ENCODE results near the gene TRPM2. TPM values are rescaled to one million over a fixed set of nuclear protein-coding genes. Genes with fewer than 3 reads are reported as not detected.

TRPM2 gene
- total and polyA plus RNA-seq, 2 of the 13 experiments (the other 11 are each of a cell fraction or from before 2014, with no cell fraction given): 0.07 to 0.20 TPM

DNA sequence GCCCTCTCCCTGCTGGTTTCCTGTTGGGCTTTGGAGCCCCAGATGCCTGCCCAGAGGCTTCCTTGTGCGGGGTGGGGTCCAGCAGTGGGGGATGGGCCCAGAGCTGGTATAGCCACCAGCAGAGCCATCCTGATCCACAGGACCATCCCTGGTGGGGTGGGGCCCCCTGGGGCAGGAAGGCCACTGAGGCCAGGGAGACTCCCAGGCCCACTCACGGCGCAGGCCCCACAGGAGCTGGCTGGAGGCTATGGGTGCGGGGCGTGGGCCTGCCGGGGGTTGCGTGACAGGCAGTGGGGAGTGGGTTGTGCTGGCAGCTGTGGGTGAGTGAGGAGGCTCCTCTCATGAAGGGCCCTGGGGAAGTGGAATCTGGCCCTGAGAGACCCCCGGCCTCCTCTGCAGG is 107.6 kb downstream of the TRPM2 start:
- H3K27ac ChIP-seq (ENCODE audit: extremely low read length, insufficient read depth, low read length): no peak overlapping the region
- WGBS (ENCODE audit: low lambda C conversion rate): 100% methylated on average over 1 of the region's 8 CpGs
- no peak for FAIRE-seq
- no peak for TF ChIP-seq JARID2 (CRISPR knock-in tag; IDR thresholded peaks at IDR 0.05; ENCODE audit: insufficient replicate concordance)
- peak; percentile 47 for TF ChIP-seq AGO2 (optimal IDR thresholded peaks at IDR 0.05; ENCODE audit: low read depth, low read length)
- peak; percentile 60 for TF ChIP-seq RBFOX2 (IDR thresholded peaks at IDR 0.05; ENCODE audit: low read depth, low read length)
- no peak for TF ChIP-seq SOX13 (IDR thresholded peaks at IDR 0.05)
- no peak for TF ChIP-seq SOX13 (CRISPR knock-in tag; conservative IDR thresholded peaks at IDR 0.05 in 1 of 2, IDR thresholded peaks at IDR 0.05 in 1 of 2)
- TF ChIP-seq PREB (CRISPR knock-in tag; IDR thresholded peaks at IDR 0.05): no peak
- 0 out of 2 replicates have a peak, but pooled peaks have one; percentile 2 for TF ChIP-seq PHF8 (CRISPR knock-in tag; IDR thresholded peaks at IDR 0.05)
- 0 out of 2 replicates have a peak, but pooled peaks have one; percentile 5 for TF ChIP-seq KDM2A (CRISPR knock-in tag; IDR thresholded peaks at IDR 0.05; ENCODE audit: borderline replicate concordance, low read depth)
- TF ChIP-seq HMGXB3 (CRISPR knock-in tag; IDR thresholded peaks at IDR 0.05; ENCODE audit: borderline replicate concordance): no peak
- TF ChIP-seq, protein P1, sequence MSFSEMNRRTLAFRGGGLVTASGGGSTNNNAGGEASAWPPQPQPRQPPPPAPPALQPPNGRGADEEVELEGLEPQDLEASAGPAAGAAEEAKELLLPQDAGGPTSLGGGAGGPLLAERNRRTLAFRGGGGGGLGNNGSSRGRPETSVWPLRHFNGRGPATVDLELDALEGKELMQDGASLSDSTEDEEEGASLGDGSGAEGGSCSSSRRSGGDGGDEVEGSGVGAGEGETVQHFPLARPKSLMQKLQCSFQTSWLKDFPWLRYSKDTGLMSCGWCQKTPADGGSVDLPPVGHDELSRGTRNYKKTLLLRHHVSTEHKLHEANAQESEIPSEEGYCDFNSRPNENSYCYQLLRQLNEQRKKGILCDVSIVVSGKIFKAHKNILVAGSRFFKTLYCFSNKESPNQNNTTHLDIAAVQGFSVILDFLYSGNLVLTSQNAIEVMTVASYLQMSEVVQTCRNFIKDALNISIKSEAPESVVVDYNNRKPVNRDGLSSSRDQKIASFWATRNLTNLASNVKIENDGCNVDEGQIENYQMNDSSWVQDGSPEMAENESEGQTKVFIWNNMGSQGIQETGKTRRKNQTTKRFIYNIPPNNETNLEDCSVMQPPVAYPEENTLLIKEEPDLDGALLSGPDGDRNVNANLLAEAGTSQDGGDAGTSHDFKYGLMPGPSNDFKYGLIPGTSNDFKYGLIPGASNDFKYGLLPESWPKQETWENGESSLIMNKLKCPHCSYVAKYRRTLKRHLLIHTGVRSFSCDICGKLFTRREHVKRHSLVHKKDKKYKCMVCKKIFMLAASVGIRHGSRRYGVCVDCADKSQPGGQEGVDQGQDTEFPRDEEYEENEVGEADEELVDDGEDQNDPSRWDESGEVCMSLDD (CRISPR knock-in tag; IDR thresholded peaks at IDR 0.05; ENCODE audit: borderline replicate concordance): no peak
- TF ChIP-seq SIN3A (IDR thresholded peaks at IDR 0.05; ENCODE audit: borderline replicate concordance, low read depth, low read length): no peak
- no peak for TF ChIP-seq ZFP36L1 (CRISPR knock-in tag; IDR thresholded peaks at IDR 0.05)

More for the DNA sequence above, 107.6 kb downstream of the TRPM2 start:
- H2AFZ ChIP-seq (ENCODE audit: low read length): no peak overlapping the region
- no peaks in the 10 kb centered on the region for H3K9me3 ChIP-seq (ENCODE audit: low read length)
- intact Hi-C loops (cut with micrococcal nuclease; ENCODE audit: unreplicated experiment) (no loop called here), in situ Hi-C loops (cut with HindIII; ENCODE audit: extremely low pct_ligation_motif_present, low pct_unique_long_range_greater_than_20kb) (no loop called here)
- H3K79me2 ChIP-seq (ENCODE audit: insufficient read depth, low read length): peaks cover 18% of the 10 kb centered on the region
- no peaks in the 10 kb centered on the region for H4K20me1 ChIP-seq (ENCODE audit: insufficient read depth, low read length)
- H3K4me2 ChIP-seq (ENCODE audit: low read depth, low read length): 0 out of 2 replicates have a peak overlapping the region, but pooled peaks have one; percentile 4
- DNase-seq (ENCODE audit: low spot score) (no peak), ATAC-seq (no peak)
- peaks cover 65% of the 10 kb centered on the region for H3K4me1 ChIP-seq (ENCODE audit: insufficient read depth, low read length)
- H3K27me3 ChIP-seq (ENCODE audit: control insufficient read depth in 1 of 2, insufficient read depth in 2 of 2, low read length in 2 of 2): no peaks in the 10 kb centered on the region
- H3K4me3 ChIP-seq (replicated peaks in 1 of 3; ENCODE audit: insufficient read depth in 1 of 3, low read depth in 2 of 3, low read length in 3 of 3): no peak overlapping the region
- no peaks in the 10 kb centered on the region; a peak in 2 of 5 replicates for H3K36me3 ChIP-seq (replicated peaks in 1 of 2; ENCODE audit: control insufficient read depth in 1 of 2, insufficient read depth in 2 of 2, low read length in 2 of 2)
- POLR2A ChIA-PET: interaction anchor here (2.0 kb wide), 1 partner anchor 21 kb away, joined by 13 read pairs; no protein-coding TSS in a partner anchor
- H3K9ac ChIP-seq (ENCODE audit: insufficient read depth, low read depth, low read length): no peak overlapping the region
- no TSS peak for BruUV-seq (replicated peaks)
- CTCF ChIA-PET (ENCODE audit: low intra/inter-chr PET ratio, low total read pairs): no interaction called here

Measured in HepG2 (cell line).